HFFc6 (cell line): ENCODE measurements around the gene SRP72. TPM values are rescaled to one million over a fixed set of nuclear protein-coding genes. Genes with fewer than 3 reads are reported as not detected.

Experiments used
- DNase-seq: peaks from one replicate; pipeline ENCODE4 v3.0.0-alpha.2; 2018
- H3K27ac Mint-ChIP-seq: 2 replicates; pipeline ENCODE4 v1.8.0; 2020; ENCODE audit warnings: mild to moderate bottlenecking, mixed read lengths
- H3K27me3 Mint-ChIP-seq: 2 replicates; pipeline ENCODE4 v1.8.0; 2021; ENCODE audit warnings: mild to moderate bottlenecking, moderate library complexity, mixed read lengths; ENCODE audit not compliant: insufficient read depth
- H3K36me3 Mint-ChIP-seq: 2 replicates; pipeline ENCODE4 v1.8.0; 2021; ENCODE audit warnings: low read depth, mixed read lengths
- H3K4me1 Mint-ChIP-seq: 2 replicates; pipeline ENCODE4 v1.8.0; 2020; ENCODE audit warnings: low read depth, mixed read lengths
- H3K4me3 Mint-ChIP-seq: 2 replicates; pipeline ENCODE4 v1.8.0; 2020; ENCODE audit warnings: mild to moderate bottlenecking, moderate library complexity, mixed read lengths
- H3K9me3 Mint-ChIP-seq: 2 replicates; pipeline ENCODE4 v1.8.0; 2020; ENCODE audit warnings: mild to moderate bottlenecking, mixed read lengths
- total RNA-seq, 6 experiments: library from RNA; stranded (reverse); fragmentation: NEBNext Ultra II Directional; extraction: Animal tissue kit (Norgen Biotek cat#: 25700); gene quantifications; 2 replicates in 1 of 6; 3 replicates in 5 of 6; pipeline ENCODE4 v1.2.3, GENCODE V29; 2021
- TF ChIP-seq, protein P1 (sequence below): fragments of 200-600 bp; sonication (generic); IDR thresholded peaks from 2 replicates; pipeline ENCODE4 v1.5.0; 2021; ENCODE audit warnings: antibody characterized with exemption, mild to moderate bottlenecking

SRP72 gene
- total RNA-seq, 6 experiments from 2014 or later, result 152 to 180 (median 166) TPM

DNA sequence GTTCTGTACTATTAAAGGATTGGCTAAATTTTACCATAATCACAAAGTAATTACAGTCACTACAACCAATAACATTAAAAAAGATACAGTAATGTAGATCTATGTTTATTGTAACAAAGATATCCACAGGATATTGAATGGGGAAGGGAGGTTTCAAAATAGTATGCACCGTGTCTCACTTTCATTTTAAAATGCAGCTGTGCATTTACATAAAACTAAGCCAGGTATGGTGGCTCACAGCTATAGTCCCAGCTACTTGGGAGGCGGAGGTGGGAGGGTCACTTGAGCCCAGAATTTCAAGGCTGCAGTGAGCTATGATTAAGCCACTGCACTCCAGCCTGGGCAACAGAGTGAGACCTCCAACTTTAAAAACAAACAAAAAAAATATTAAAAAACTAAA, 8.5 kb downstream of the SRP72 start:
- TF ChIP-seq, protein P1, sequence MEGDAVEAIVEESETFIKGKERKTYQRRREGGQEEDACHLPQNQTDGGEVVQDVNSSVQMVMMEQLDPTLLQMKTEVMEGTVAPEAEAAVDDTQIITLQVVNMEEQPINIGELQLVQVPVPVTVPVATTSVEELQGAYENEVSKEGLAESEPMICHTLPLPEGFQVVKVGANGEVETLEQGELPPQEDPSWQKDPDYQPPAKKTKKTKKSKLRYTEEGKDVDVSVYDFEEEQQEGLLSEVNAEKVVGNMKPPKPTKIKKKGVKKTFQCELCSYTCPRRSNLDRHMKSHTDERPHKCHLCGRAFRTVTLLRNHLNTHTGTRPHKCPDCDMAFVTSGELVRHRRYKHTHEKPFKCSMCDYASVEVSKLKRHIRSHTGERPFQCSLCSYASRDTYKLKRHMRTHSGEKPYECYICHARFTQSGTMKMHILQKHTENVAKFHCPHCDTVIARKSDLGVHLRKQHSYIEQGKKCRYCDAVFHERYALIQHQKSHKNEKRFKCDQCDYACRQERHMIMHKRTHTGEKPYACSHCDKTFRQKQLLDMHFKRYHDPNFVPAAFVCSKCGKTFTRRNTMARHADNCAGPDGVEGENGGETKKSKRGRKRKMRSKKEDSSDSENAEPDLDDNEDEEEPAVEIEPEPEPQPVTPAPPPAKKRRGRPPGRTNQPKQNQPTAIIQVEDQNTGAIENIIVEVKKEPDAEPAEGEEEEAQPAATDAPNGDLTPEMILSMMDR, result no peak
- H3K9me3 Mint-ChIP-seq, result no peaks in the 10 kb centered on the region
- H3K4me3 Mint-ChIP-seq, result no peak overlapping the region
- no peaks in the 10 kb centered on the region for H3K27me3 Mint-ChIP-seq
- no peak overlapping the region for H3K27ac Mint-ChIP-seq
- no peaks in the 10 kb centered on the region for H3K4me1 Mint-ChIP-seq
- H3K36me3 Mint-ChIP-seq, result peaks cover 49% of the 10 kb centered on the region
- DNase-seq, result no peak

DNA sequence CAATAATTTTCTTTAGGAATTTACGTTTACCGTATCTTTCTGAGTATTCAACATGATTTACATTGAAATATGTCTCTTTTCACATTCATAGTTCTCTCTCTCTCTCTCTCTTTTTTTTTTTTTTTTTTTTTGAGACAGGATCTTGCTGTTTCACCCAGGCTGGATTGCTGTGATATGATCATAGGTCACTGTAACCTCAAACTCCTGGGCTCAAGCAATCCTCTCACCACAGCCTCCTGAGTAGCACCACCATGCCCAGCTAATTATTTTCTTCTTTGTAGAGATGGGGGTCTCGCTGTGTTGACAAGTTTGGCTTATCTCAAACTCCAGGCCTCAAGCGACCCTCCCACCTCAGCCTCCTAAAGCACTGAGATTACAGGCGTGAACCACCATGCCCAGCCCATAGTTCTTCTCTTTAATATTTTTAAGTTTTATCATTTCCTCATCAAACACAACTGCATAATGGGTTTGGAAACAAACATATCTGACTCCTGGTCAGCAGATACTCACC, 9.8 kb downstream of the SRP72 start:
- H3K9me3 Mint-ChIP-seq, result no peaks in the 10 kb centered on the region
- H3K4me1 Mint-ChIP-seq, result no peaks in the 10 kb centered on the region
- H3K4me3 Mint-ChIP-seq, result no peak overlapping the region
- no peak for DNase-seq
- H3K27me3 Mint-ChIP-seq, result no peaks in the 10 kb centered on the region
- H3K27ac Mint-ChIP-seq, result no peak overlapping the region; the same call in 1 of the 2 replicates
- peaks cover 45% of the 10 kb centered on the region for H3K36me3 Mint-ChIP-seq
- TF ChIP-seq, protein P1, result no peak

DNA sequence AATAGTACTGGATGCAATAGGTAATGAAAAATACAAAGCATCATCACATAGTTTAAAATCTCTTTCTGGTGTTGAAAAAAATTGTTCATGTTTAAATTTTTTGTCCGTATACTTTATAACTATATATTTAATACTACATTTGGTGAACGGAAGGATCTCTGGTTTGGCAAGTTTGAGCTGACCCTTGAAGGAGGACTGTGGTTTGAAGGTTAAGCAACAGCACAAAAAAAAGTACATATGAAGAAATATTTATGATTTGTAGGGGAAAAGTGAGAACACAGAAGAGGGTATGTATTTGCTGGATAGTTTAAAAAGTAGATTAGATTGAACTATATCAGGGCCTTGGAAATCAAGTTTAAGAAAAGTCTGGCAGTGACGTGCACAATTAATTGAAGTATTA, 13.3 kb downstream of the SRP72 start:
- Mint-ChIP-seq H3K4me3 (no peak overlapping the region), H3K27ac (no peak overlapping the region), H3K9me3 (no peaks in the 10 kb centered on the region), H3K4me1 (no peaks in the 10 kb centered on the region), H3K27me3 (no peaks in the 10 kb centered on the region), H3K36me3 (peaks cover 45% of the 10 kb centered on the region)
- TF ChIP-seq, protein P1, result no peak
- no peak for DNase-seq

DNA sequence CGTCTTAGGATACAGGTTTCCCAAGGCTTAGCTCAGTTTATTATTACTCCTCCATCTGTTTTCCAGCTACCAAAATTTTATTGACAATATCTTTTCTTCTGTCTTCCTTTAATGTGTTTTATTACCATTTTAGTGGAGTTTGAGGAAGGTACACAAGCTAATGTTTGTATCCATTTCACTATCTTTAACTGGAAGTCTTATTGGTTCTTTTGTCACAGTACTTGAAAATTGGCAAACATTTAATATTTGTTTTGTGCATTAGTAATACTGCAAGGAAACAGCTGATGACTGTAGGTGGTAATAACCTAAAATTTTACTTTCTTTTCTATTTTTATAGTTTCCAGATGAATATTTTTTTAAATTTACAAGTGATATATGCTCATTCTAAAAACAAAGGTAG, 28.8 kb downstream of the SRP72 start:
- no peak for DNase-seq
- no peaks in the 10 kb centered on the region for H3K9me3 Mint-ChIP-seq
- no peaks in the 10 kb centered on the region; the same call in none of the 2 replicates for H3K27me3 Mint-ChIP-seq
- no peaks in the 10 kb centered on the region for H3K4me1 Mint-ChIP-seq
- TF ChIP-seq, protein P1, result no peak
- H3K36me3 Mint-ChIP-seq, result peaks cover 46% of the 10 kb centered on the region
- H3K4me3 Mint-ChIP-seq, result no peak overlapping the region
- no peak overlapping the region for H3K27ac Mint-ChIP-seq

DNA sequence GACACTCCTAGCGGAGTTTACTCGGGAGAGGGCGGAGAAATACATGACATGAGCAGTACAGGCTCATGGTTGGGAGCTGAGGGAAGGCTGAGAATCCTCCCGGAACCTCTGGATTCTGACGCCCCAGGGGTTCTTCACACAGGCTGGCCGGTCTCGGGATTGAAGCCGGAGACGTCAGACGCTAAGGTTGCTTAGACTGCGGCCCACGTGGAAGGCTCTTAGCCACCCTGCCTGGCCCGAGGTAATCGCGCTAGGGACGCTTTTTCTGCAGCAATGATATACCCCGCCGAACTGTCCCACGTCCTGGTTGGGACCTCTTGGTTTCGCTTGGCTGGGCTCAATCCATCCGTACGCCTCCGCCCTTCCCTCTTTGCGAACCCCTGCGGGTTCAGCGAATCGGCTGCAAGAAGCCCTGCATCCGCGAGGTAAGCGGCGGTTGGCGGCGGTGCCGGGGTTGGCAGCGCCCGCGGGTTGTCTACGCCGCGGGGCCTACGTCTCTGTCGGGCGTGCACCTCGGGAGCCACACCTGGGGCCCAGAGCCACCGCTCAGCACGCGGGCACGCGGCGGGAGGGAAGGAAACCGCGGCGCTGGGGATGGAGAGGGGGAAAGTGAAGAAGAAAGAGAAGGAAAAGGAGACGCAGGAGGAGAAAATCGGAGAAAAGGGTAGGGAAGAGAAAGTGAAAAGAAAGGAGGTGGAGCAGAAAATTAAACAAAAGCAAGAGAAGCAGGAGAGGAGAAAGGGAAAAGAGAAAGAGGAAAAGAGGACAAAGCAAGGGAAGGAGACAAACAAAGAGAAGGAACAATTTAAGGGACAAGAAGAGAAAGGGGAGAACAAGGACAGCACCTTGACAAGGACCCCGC, 38.1 kb downstream of the SRP72 start, which contains the start of gene ARL9:
ARL9 (plus strand) TSS at position 523 of the 862 bp plus-strand sequence; CDS start at position 595, 72 bp downstream.
- peaks cover 4% of the 10 kb centered on the region; the same call in 1 of the 2 replicates for H3K27me3 Mint-ChIP-seq
- peak within 1 kb of the TSS; percentile 64 for H3K27ac Mint-ChIP-seq
- peak within 1 kb of the TSS; percentile 94 for H3K4me3 Mint-ChIP-seq
- peak; percentile 31 for DNase-seq
- H3K9me3 Mint-ChIP-seq, result no peaks in the 10 kb centered on the region
- TF ChIP-seq, protein P1, result no peak
- H3K4me1 Mint-ChIP-seq, result peaks cover 21% of the 10 kb centered on the region
- H3K36me3 Mint-ChIP-seq, result peaks cover 9% of the 10 kb centered on the region; the same call in 1 of the 2 replicates
